SU-DHL-6 (cell line): Measurements from ENCODE around the gene SULT1C3.
"Not testable (repeated sequence)": the region's sequence is repeated elsewhere in the genome, so short reads cannot be mapped to it uniquely, and the experiment has no call there.

Experiments
- H2AFZ ChIP-seq: fragments of 200-600 bp; sonication (generic); 2 replicates; pipeline ENCODE4 v1.6.1; 2014; ENCODE audit warnings: low read depth, mild to moderate bottlenecking, moderate library complexity, mixed read lengths, antibody characterized with exemption, low read length; ENCODE audit not compliant: severe bottlenecking
- H3F3A ChIP-seq: fragments of 200-600 bp; shearing (Covaris generic); 2 replicates; pipeline ENCODE4 v1.6.0; 2016; ENCODE audit warnings: antibody characterized with exemption, mild to moderate bottlenecking; ENCODE audit not compliant: insufficient read depth
- H3K27ac ChIP-seq: fragments of 200-600 bp; sonication (generic); 2 replicates; pipeline ENCODE4 v1.5.1; 2016; ENCODE audit warnings: low read depth, mild to moderate bottlenecking, low read length, moderate library complexity, mixed read lengths
- H3K27me3 ChIP-seq: fragments of 200-600 bp; sonication (generic), shearing (Covaris generic); 2 replicates; pipeline ENCODE4 v1.6.0; 2014; ENCODE audit warnings: mild to moderate bottlenecking, low read length
- H3K36me3 ChIP-seq: fragments of 200-600 bp; sonication (generic); 2 replicates; pipeline ENCODE4 v1.6.1; 2014; ENCODE audit warnings: mild to moderate bottlenecking, low read length, mixed read lengths
- H3K4me2 ChIP-seq: fragments of 300-600, 200-600 bp; shearing (Covaris generic), sonication (generic); 2 replicates; pipeline ENCODE4 v1.6.0; 2014; ENCODE audit warnings: low read length, low read depth, mild to moderate bottlenecking; ENCODE audit not compliant: poor library complexity, severe bottlenecking
- H3K4me3 ChIP-seq: fragments of 200-600 bp; sonication (generic); 2 replicates; pipeline ENCODE4 v1.5.1; 2014; ENCODE audit warnings: antibody characterized with exemption, low read length, mild to moderate bottlenecking, mixed read lengths; ENCODE audit not compliant: insufficient read depth, poor library complexity, severe bottlenecking
- H3K79me2 ChIP-seq: fragments of 200-600 bp; sonication (generic); 2 replicates; pipeline ENCODE4 v1.6.1; 2014; ENCODE audit warnings: mild to moderate bottlenecking, low read length, moderate library complexity; ENCODE audit not compliant: insufficient read depth
- H3K9ac ChIP-seq: fragments of 200-600 bp; sonication (generic); 2 replicates; pipeline ENCODE4 v1.7.0; 2014; ENCODE audit warnings: mild to moderate bottlenecking, low read length
- H3K9me2 ChIP-seq: fragments of 200-600 bp; sonication (generic); replicated peaks from 2 replicates; pipeline ENCODE4 v1.6.1; 2014; ENCODE audit warnings: low read length; ENCODE audit not compliant: insufficient read depth
- H3K9me3 ChIP-seq: fragments of 200-600 bp; sonication (generic); 2 replicates; pipeline ENCODE4 v1.6.1; 2014; ENCODE audit warnings: low read length, mixed read lengths; ENCODE audit not compliant: insufficient read depth
- H4K20me1 ChIP-seq: fragments of 200-600 bp; sonication (generic); 2 replicates; pipeline ENCODE4 v1.6.1; 2014; ENCODE audit warnings: low read depth, mild to moderate bottlenecking, antibody characterized with exemption, low read length, moderate library complexity, mixed read lengths
- CTCF ChIP-seq: fragments of 200-600 bp; sonication (generic); IDR thresholded peaks from one replicate; pipeline ENCODE4 v1.5.1; 2017; ENCODE audit warnings: antibody characterized with exemption, mild to moderate bottlenecking, low read length, moderate library complexity; ENCODE audit not compliant: insufficient read depth, poor library complexity, severe bottlenecking
- EZH2phosphoT487 ChIP-seq: fragments of 200-600 bp; sonication (generic), shearing (Covaris generic); conservative IDR thresholded peaks from 2 replicates; pipeline ENCODE4 v1.6.1; 2018; ENCODE audit warnings: mild to moderate bottlenecking, antibody characterized with exemption, low read length, moderate library complexity, mixed read lengths

SULT1C3 gene

GRCh38 chr2:108271691-108272253, 32.0 kb downstream of the SULT1C3 start:
- Histone ChIP-seq H2AFZ (no peak overlapping the region), H3K27ac (no peak overlapping the region), H3K9me2 (no peaks in the 10 kb centered on the region), H3K9me3 (no peaks in the 10 kb centered on the region), H3K27me3 (no peaks in the 10 kb centered on the region), H3K79me2 (no peaks in the 10 kb centered on the region), H3F3A (no peaks in the 10 kb centered on the region), H3K4me2 (no peak overlapping the region), H3K4me3 (no peak overlapping the region), H3K9ac (no peak overlapping the region), H3K36me3 (no peaks in the 10 kb centered on the region), H4K20me1 (no peaks in the 10 kb centered on the region)
- no peak for TF ChIP-seq EZH2phosphoT487
- TF ChIP-seq CTCF, result no peak

GRCh38 chr2:108278631-108279030, 38.9 kb downstream of the SULT1C3 start:
- H3K27ac ChIP-seq, result no peak overlapping the region
- no peaks in the 10 kb centered on the region for H4K20me1 ChIP-seq

GRCh38 chr2:108279468-108279867, 39.7 kb downstream of the SULT1C3 start:
- Histone ChIP-seq H3F3A (no peaks in the 10 kb centered on the region), H3K4me2 (no peak overlapping the region), H3K27me3 (no peaks in the 10 kb centered on the region), H3K79me2 (no peaks in the 10 kb centered on the region), H3K9me3 (no peaks in the 10 kb centered on the region), H4K20me1 (no peaks in the 10 kb centered on the region), H3K27ac (no peak overlapping the region), H3K9me2 (no peaks in the 10 kb centered on the region), H3K36me3 (no peaks in the 10 kb centered on the region), H3K9ac (no peak overlapping the region), H3K4me3 (no peak overlapping the region), H2AFZ (no peak overlapping the region)
- no peak for TF ChIP-seq CTCF
- no peak for TF ChIP-seq EZH2phosphoT487

More at GRCh38 chr2:108278631-108279030, 38.9 kb downstream of the SULT1C3 start:
- Histone ChIP-seq H3K4me3 (no peak overlapping the region), H3K27me3 (no peaks in the 10 kb centered on the region), H3K9me3 (no peaks in the 10 kb centered on the region), H2AFZ (no peak overlapping the region), H3K36me3 (no peaks in the 10 kb centered on the region), H3K9me2 (no peaks in the 10 kb centered on the region), H3K9ac (no peak overlapping the region), H3K4me2 (no peak overlapping the region), H3K79me2 (no peaks in the 10 kb centered on the region), H3F3A (no peaks in the 10 kb centered on the region)
- no peak for TF ChIP-seq CTCF
- no peak for TF ChIP-seq EZH2phosphoT487

GRCh38 chr2:108280466-108280865, 40.7 kb downstream of the SULT1C3 start:
- TF ChIP-seq EZH2phosphoT487 (no peak), CTCF (no peak)
- Histone ChIP-seq H3K27ac (no peak overlapping the region), H3K27me3 (no peaks in the 10 kb centered on the region), H3K79me2 (no peaks in the 10 kb centered on the region), H3K4me3 (no peak overlapping the region), H3K9ac (no peak overlapping the region), H4K20me1 (no peaks in the 10 kb centered on the region), H3F3A (no peaks in the 10 kb centered on the region), H2AFZ (no peak overlapping the region), H3K9me3 (no peaks in the 10 kb centered on the region), H3K4me2 (no peak overlapping the region), H3K9me2 (no peaks in the 10 kb centered on the region), H3K36me3 (no peaks in the 10 kb centered on the region)

- H4K20me1 ChIP-seq, H3K4me2 ChIP-seq, H3K4me3 ChIP-seq, H3F3A ChIP-seq, H3K27me3 ChIP-seq, H3K79me2 ChIP-seq, H3K27ac ChIP-seq, H3K9me3 ChIP-seq, H3K9ac ChIP-seq, H2AFZ ChIP-seq, H3K9me2 ChIP-seq, H3K36me3 ChIP-seq: not testable (repeated sequence)
Measured at GRCh38 chr2:108284566-108284965, 44.8 kb downstream of the SULT1C3 start.
